ENCODE results near the gene TMPRSS2.
"Not testable (repeated sequence)": the region's sequence is repeated elsewhere in the genome, so short reads cannot be mapped to it uniquely, and the experiment has no call there.

Gene TMPRSS2

DNA sequence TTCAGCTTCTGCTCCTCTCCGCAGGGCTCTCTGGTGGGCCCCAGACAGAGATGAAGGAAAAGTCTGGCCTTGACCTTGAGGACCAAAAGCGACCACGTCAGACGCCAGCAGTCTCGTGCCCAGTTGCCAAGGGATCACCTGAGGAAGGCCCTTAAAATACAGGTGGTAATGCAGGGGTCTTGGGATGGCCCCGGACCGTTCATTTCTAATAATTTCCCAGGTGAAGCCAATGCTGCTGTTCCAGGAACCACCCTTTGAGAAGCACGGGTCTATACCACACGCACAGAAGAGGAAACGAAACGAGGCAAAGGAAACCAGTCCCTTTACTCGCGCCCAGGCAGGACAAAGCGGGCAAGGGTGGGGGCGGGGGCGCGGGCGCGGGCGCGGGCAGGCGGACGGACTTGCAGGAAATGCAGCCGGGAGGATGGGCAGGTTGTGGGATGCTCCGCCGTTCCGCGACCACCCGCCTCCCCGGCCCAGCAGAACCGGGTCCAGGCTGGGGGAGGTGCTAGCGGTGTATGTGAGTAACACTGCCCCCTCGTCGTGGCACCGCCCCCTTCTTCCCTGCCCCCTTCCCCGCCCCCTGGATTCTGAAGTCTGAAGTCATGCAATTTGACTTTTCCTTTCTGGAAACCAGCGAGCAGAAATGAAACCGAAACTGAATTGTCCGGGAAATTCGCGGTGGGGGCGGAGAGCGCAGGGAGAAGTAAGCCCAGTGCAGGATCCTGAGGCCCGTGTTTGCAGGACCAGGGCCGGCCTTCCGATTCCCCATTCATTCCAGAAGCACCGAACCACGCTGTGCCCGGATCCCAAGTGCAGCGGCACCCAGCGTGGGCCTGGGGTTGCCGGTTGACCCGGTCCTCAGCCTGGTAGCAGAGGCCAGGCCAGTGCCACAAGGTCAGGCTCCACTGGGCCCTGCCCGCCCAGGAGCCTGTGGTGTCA lies 87.8 kb downstream of the TMPRSS2 start:
- Histone ChIP-seq H3K27ac (ENCODE audit: low read length) (peak overlapping the region; percentile 86), H3K36me3 (ENCODE audit: control insufficient read depth in 1 of 2, insufficient read depth in 2 of 2, low read length in 2 of 2) (no peaks in the 10 kb centered on the region), H3K9me3 (ENCODE audit: control insufficient read depth in 1 of 2, low read length in 2 of 2) (no peaks in the 10 kb centered on the region), H3K4me3 (ENCODE audit: low read depth in 1 of 2, low read length in 2 of 2) (peak overlapping the region; percentile 59 to 70), H3K27me3 (ENCODE audit: low read depth, low read length) (no peaks in the 10 kb centered on the region), H3K4me1 (ENCODE audit: control insufficient read depth in 1 of 2, insufficient read depth in 2 of 2, low read length in 2 of 2) (no peaks in the 10 kb centered on the region)

DNA sequence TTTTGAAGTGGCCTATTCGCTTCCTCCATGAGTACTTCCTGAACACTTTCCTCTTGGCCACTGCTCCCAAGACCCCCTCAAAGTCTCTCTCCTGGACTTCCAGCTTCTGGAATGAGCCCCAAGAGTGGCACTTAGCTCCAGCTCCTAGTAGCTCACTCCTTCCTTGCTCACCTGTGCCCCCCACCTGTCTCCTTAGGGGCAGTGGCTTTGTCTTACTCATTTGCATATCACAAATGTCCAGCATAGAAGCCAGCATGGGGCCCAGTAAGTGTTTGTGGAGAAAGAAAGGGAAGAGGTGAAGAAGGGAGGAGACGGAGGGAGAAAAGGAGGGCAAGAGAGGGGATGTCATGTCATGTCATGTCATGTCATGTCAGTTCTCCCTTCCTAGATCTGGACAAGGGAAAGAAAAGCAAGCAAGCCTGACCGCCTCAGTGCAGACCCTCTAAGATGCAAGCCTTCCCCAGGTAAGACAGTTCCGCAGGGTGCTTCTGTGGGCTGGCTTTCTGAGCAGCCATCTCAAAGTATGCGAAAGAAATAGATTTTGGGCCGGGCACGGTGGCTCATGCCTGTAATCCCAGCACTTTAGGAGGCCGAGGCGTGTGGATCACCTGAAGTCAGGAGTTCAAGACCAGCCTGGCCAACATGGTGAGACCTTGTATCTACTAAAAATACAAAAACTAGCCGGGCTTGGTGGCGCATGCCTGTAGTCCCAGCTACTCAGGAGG lies 88.8 kb downstream of the TMPRSS2 start:
- H3K27ac ChIP-seq (ENCODE audit: low read length), result no peak overlapping the region

DNA sequence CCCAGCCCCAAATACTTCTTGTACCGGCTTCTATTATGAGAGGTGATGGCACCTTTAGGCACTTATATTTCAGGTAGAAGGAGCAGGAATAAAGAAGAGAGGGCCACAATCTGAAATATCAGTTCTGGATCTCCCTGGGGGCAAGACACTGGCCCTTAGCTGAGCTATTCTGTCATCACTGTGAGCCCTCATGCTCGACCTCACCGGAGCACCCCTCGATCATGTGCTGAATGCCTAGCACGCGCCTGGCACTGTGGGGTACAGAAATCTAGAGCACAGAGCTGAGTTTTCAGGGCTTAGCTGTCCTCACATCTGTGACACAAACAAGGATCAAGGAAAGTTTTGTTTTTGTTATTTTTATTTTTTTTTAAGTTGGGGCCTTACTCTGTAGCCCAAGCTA lies 89.6 kb downstream of the TMPRSS2 start:
- Histone ChIP-seq H3K4me3 (ENCODE audit: low read depth in 1 of 2, low read length in 2 of 2) (no peak overlapping the region), H3K27me3 (ENCODE audit: low read depth, low read length) (no peaks in the 10 kb centered on the region), H3K27ac (ENCODE audit: low read length) (no peak overlapping the region), H3K4me1 (ENCODE audit: control insufficient read depth in 1 of 2, insufficient read depth in 2 of 2, low read length in 2 of 2) (no peaks in the 10 kb centered on the region), H3K9me3 (ENCODE audit: control insufficient read depth in 1 of 2, low read length in 2 of 2) (no peaks in the 10 kb centered on the region), H3K36me3 (ENCODE audit: control insufficient read depth in 1 of 2, insufficient read depth in 2 of 2, low read length in 2 of 2) (no peaks in the 10 kb centered on the region)

More for the DNA sequence above, 88.8 kb downstream of the TMPRSS2 start:
- H3K36me3 ChIP-seq (ENCODE audit: control insufficient read depth in 1 of 2, insufficient read depth in 2 of 2, low read length in 2 of 2), result no peaks in the 10 kb centered on the region
- H3K4me1 ChIP-seq (ENCODE audit: control insufficient read depth in 1 of 2, insufficient read depth in 2 of 2, low read length in 2 of 2), result no peaks in the 10 kb centered on the region
- H3K9me3 ChIP-seq (ENCODE audit: control insufficient read depth in 1 of 2, low read length in 2 of 2), result no peaks in the 10 kb centered on the region
- H3K4me3 ChIP-seq (ENCODE audit: low read depth in 1 of 2, low read length in 2 of 2), result no peak overlapping the region
- no peaks in the 10 kb centered on the region for H3K27me3 ChIP-seq (ENCODE audit: low read depth, low read length)

DNA sequence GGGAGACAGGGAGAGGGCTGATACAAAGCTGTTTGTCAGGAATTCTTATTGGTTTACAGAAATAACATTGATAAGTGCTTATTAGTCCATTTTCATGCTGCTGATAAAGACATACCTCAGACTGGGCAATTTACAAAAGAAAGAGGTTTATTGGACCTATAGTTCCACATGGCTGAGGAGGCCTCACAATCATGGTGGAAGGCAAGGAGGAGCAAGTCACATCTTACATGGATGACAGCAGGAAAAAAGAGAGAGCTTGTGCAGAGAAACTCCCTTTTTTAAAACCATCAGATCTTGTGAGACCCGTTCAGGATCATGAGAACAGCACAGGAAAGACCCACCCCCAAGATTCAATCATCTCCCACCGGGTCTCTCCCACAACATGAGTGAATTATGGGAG lies 90.5 kb downstream of the TMPRSS2 start:
- not testable (repeated sequence) for H3K27ac ChIP-seq (ENCODE audit: low read length); H3K4me1 ChIP-seq (ENCODE audit: control insufficient read depth in 1 of 2, insufficient read depth in 2 of 2, low read length in 2 of 2); H3K27me3 ChIP-seq (ENCODE audit: low read depth, low read length); H3K4me3 ChIP-seq (ENCODE audit: low read depth in 1 of 2, low read length in 2 of 2); H3K9me3 ChIP-seq (ENCODE audit: control insufficient read depth in 1 of 2, low read length in 2 of 2); H3K36me3 ChIP-seq (ENCODE audit: control insufficient read depth in 1 of 2, insufficient read depth in 2 of 2, low read length in 2 of 2)
